Mesendoderm (in vitro differentiated cells): ENCODE data around the gene GALNT18.

ENCODE experiments used
- DNase-seq: peaks from one replicate; pipeline ENCODE4 v3.0.0; 2013
- H2AK5ac ChIP-seq: 2 replicates; pipeline ENCODE4 v1.6.1; 2013; ENCODE audit warnings: low read length, inconsistent platforms
- H2BK120ac ChIP-seq: 2 replicates; pipeline ENCODE4 v1.6.1; 2013; ENCODE audit warnings: low read depth, mild to moderate bottlenecking, low read length, moderate library complexity, mixed read lengths
- H2BK15ac ChIP-seq: replicated peaks from 2 replicates; pipeline ENCODE4 v1.6.1; 2013; ENCODE audit warnings: low read depth, mild to moderate bottlenecking, moderate library complexity
- H2BK5ac ChIP-seq: 2 replicates; pipeline ENCODE4 v1.6.1; 2013; ENCODE audit warnings: low read length, inconsistent platforms
- H3K18ac ChIP-seq: 2 replicates; pipeline ENCODE4 v1.6.1; 2013; ENCODE audit warnings: mild to moderate bottlenecking, low read length, mixed read lengths
- H3K23ac ChIP-seq: one replicate; pipeline ENCODE4 v1.6.1; 2013; ENCODE audit warnings: low read length
- H3K27ac ChIP-seq: 2 replicates; pipeline ENCODE4 v1.5.1; 2013; ENCODE audit warnings: low read depth, mild to moderate bottlenecking, inconsistent platforms, low read length, moderate library complexity
- H3K27me3 ChIP-seq: 2 replicates; pipeline ENCODE4 v1.6.1; 2013; ENCODE audit warnings: low read length, control low read depth, mild to moderate bottlenecking, inconsistent platforms; ENCODE audit not compliant: insufficient read depth, poor library complexity
- H3K36me3 ChIP-seq: 2 replicates; pipeline ENCODE4 v1.6.1; 2013; ENCODE audit warnings: low read length, inconsistent platforms; ENCODE audit not compliant: control insufficient read depth, insufficient read depth
- H3K4ac ChIP-seq: one replicate; pipeline ENCODE4 v1.6.1; 2013; ENCODE audit warnings: low read depth, mild to moderate bottlenecking, low read length, moderate library complexity
- H3K4me1 ChIP-seq: 2 replicates; pipeline ENCODE4 v1.6.1; 2013; ENCODE audit warnings: low read depth, low read length, inconsistent platforms; ENCODE audit not compliant: control insufficient read depth
- H3K4me2 ChIP-seq: 2 replicates; pipeline ENCODE4 v1.6.1; 2013; ENCODE audit warnings: low read length
- H3K4me3 ChIP-seq: 2 replicates; pipeline ENCODE4 v1.5.1; 2013; ENCODE audit warnings: mild to moderate bottlenecking, low read length
- H3K56ac ChIP-seq: one replicate; pipeline ENCODE4 v1.6.1; 2013; ENCODE audit warnings: low read length
- H3K79me1 ChIP-seq: 2 replicates; pipeline ENCODE4 v1.6.1; 2013; ENCODE audit warnings: low read length, inconsistent platforms
- H3K79me2 ChIP-seq: 2 replicates; pipeline ENCODE4 v1.6.1; 2013; ENCODE audit warnings: mild to moderate bottlenecking, low read length; ENCODE audit not compliant: control insufficient read depth, insufficient read depth
- H3K9ac ChIP-seq: 2 replicates; pipeline ENCODE4 v1.6.1; 2013; ENCODE audit warnings: low read length, inconsistent platforms
- H4K5ac ChIP-seq: one replicate; pipeline ENCODE4 v1.6.1; 2013; ENCODE audit warnings: low read length
- H4K8ac ChIP-seq: one replicate; pipeline ENCODE4 v1.6.1; 2013; ENCODE audit warnings: low read depth, mild to moderate bottlenecking, control low read depth, low read length, moderate library complexity
- WGBS: extraction: QIAGEN DNeasy Blood & Tissue Kit; methylation state at CpG from one replicate; pipeline ENCODE4 v1.1.7; 2013; ENCODE audit warnings: low lambda C conversion rate, missing lambda C conversion rate; ENCODE audit not compliant: insufficient coverage; ENCODE audit errors: extremely low coverage; 5-methylcytosine and 5-hydroxymethylcytosine counted together

GALNT18 gene

GRCh38 chr11:11580841-11581411 lies 40.9 kb downstream of the GALNT18 start:
- H4K8ac ChIP-seq = no peak overlapping the region
- H3K4me1 ChIP-seq = peaks cover 5% of the 10 kb centered on the region
- no peak overlapping the region for H3K4me2 ChIP-seq
- no peaks in the 10 kb centered on the region for H3K79me1 ChIP-seq
- H2BK15ac ChIP-seq = no peak overlapping the region
- H3K79me2 ChIP-seq = no peaks in the 10 kb centered on the region
- H3K23ac ChIP-seq = no peak overlapping the region
- H2BK5ac ChIP-seq = no peak overlapping the region
- no peak overlapping the region for H4K5ac ChIP-seq
- no peak overlapping the region for H3K18ac ChIP-seq
- H3K36me3 ChIP-seq = no peaks in the 10 kb centered on the region
- H3K27me3 ChIP-seq = no peaks in the 10 kb centered on the region
- H3K56ac ChIP-seq = peak overlapping the region; percentile 13
- no peak overlapping the region for H3K4me3 ChIP-seq
- no peak overlapping the region for H2AK5ac ChIP-seq
- no peak overlapping the region for H3K4ac ChIP-seq
- no peak overlapping the region for H2BK120ac ChIP-seq
- no peak overlapping the region for H3K27ac ChIP-seq
- H3K9ac ChIP-seq = no peak overlapping the region
- WGBS = no CpG with 5 or more reads among the region's 10 CpGs
- no peak for DNase-seq

GRCh38 chr11:11580012-11580411 lies 41.8 kb downstream of the GALNT18 start:
- no peaks in the 10 kb centered on the region for H3K36me3 ChIP-seq
- no peak overlapping the region for H3K9ac ChIP-seq
- H2BK120ac ChIP-seq = no peak overlapping the region
- H3K79me2 ChIP-seq = no peaks in the 10 kb centered on the region
- no peak overlapping the region for H3K4me3 ChIP-seq
- no peak overlapping the region for H3K4ac ChIP-seq
- no peak overlapping the region for H3K56ac ChIP-seq
- H4K8ac ChIP-seq = no peak overlapping the region
- no peak overlapping the region for H3K27ac ChIP-seq
- no peaks in the 10 kb centered on the region for H3K79me1 ChIP-seq
- H3K27me3 ChIP-seq = no peaks in the 10 kb centered on the region
- H2AK5ac ChIP-seq = no peak overlapping the region
- no peak for DNase-seq
- no peak overlapping the region for H3K18ac ChIP-seq
- no peak overlapping the region for H3K4me2 ChIP-seq
- no peak overlapping the region for H4K5ac ChIP-seq
- no peak overlapping the region for H3K23ac ChIP-seq
- H3K4me1 ChIP-seq = peaks cover 5% of the 10 kb centered on the region
- WGBS = no CpG with 5 or more reads among the region's 5 CpGs
- no peak overlapping the region for H2BK15ac ChIP-seq
- H2BK5ac ChIP-seq = no peak overlapping the region

DNA sequence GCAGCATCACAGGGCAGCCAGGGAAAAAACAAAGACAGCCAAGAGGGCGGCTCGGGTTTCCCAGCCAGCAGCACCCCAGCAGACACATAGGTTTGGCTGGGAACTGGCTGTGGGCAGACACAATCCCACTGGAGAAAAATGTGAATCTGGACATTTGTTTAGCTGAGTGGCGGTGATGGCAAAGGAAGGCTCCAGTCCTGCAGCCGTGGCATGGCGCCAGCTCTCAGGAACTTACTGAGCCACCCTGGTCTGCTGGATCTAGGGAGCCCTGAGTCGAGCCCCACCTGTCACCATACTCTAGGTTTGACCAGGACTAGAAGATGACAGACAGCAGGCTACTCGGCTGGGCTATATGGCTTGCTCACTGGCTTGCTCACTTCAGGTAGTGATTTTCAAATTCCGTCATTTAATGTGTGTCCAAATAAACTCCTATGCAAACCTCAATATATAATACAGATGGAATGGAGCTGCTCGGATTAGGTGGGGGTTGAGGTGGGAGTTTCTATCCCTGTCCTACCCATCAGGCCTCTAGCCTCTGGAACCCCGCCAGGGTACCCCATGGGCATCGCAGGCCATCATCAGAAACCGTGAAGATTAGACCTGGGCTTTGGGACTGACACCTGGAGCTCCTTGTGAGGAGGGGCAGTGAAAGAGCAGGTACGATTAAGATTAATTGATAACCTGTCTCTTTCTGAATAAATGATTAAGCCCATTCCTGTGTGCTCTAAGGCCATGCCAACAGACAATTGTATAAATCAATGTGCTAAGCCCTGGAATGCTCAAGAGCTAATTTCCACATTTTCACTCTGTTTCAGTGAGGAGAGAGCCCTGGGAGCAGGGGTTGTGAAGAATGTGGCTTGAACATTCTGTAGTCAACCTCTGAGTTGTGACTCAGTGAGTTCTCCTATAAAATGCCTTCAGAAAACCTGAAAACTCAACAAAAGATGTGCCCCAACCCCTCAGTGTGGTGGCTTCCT lies 42.5 kb downstream of the GALNT18 start:
- no peak overlapping the region for H3K4me3 ChIP-seq
- no peak overlapping the region for H3K23ac ChIP-seq
- no peak overlapping the region for H3K27ac ChIP-seq
- no peaks in the 10 kb centered on the region for H3K79me2 ChIP-seq
- H3K4ac ChIP-seq = no peak overlapping the region
- no peak overlapping the region for H3K18ac ChIP-seq
- WGBS = no CpG with 5 or more reads among the region's 13 CpGs
- H3K4me1 ChIP-seq = peaks cover 5% of the 10 kb centered on the region
- H3K9ac ChIP-seq = no peak overlapping the region
- no peak overlapping the region for H2AK5ac ChIP-seq
- H3K4me2 ChIP-seq = no peak overlapping the region
- DNase-seq = no peak
- no peak overlapping the region for H2BK15ac ChIP-seq
- H4K5ac ChIP-seq = no peak overlapping the region
- H3K27me3 ChIP-seq = no peaks in the 10 kb centered on the region
- H2BK5ac ChIP-seq = no peak overlapping the region
- no peak overlapping the region for H2BK120ac ChIP-seq
- H4K8ac ChIP-seq = no peak overlapping the region
- no peaks in the 10 kb centered on the region for H3K36me3 ChIP-seq
- H3K56ac ChIP-seq = no peak overlapping the region
- H3K79me1 ChIP-seq = no peaks in the 10 kb centered on the region

GRCh38 chr11:11577932-11578911 lies 43.6 kb downstream of the GALNT18 start:
- Histone ChIP-seq H3K27me3 (no peaks in the 10 kb centered on the region), H2BK15ac (no peak overlapping the region), H3K56ac (no peak overlapping the region), H3K4me3 (no peak overlapping the region), H2BK5ac (no peak overlapping the region), H3K23ac (no peak overlapping the region), H3K4me1 (peaks cover 5% of the 10 kb centered on the region), H3K79me2 (no peaks in the 10 kb centered on the region), H3K9ac (no peak overlapping the region), H3K79me1 (no peaks in the 10 kb centered on the region), H4K5ac (no peak overlapping the region), H3K27ac (no peak overlapping the region), H3K18ac (no peak overlapping the region), H2BK120ac (no peak overlapping the region), H3K36me3 (no peaks in the 10 kb centered on the region), H4K8ac (no peak overlapping the region), H3K4me2 (no peak overlapping the region), H2AK5ac (no peak overlapping the region), H3K4ac (no peak overlapping the region)
- no CpG with 5 or more reads among the region's 15 CpGs for WGBS
- no peak for DNase-seq

- Histone ChIP-seq H3K27ac (no peak overlapping the region), H3K27me3 (no peaks in the 10 kb centered on the region), H2AK5ac (no peak overlapping the region), H3K79me1 (no peaks in the 10 kb centered on the region), H3K4me1 (peaks cover 3% of the 10 kb centered on the region), H2BK120ac (no peak overlapping the region), H3K79me2 (no peaks in the 10 kb centered on the region), H4K8ac (no peak overlapping the region), H3K56ac (no peak overlapping the region), H3K23ac (no peak overlapping the region), H2BK5ac (no peak overlapping the region), H3K9ac (no peak overlapping the region), H3K18ac (no peak overlapping the region), H3K4me3 (no peak overlapping the region), H3K4ac (no peak overlapping the region), H2BK15ac (no peak overlapping the region), H3K4me2 (no peak overlapping the region), H3K36me3 (no peaks in the 10 kb centered on the region), H4K5ac (no peak overlapping the region)
- WGBS = no CpG with 5 or more reads among the region's 8 CpGs
- DNase-seq = no peak
Measured at GRCh38 chr11:11577251-11577855, 44.5 kb downstream of the GALNT18 start.
